ENCODE measurements around the gene TJP3. TPM values are rescaled to one million over a fixed set of nuclear protein-coding genes. Genes with fewer than 3 reads are reported as not detected.

The TJP3 gene
- total RNA-seq, 1 donor from 2014 or later: 20.0 TPM

- Mint-ChIP-seq H3K4me3 (no peak overlapping the region), H3K27me3 (no peaks in the 10 kb centered on the region), H3K36me3 (peaks cover 14% of the 10 kb centered on the region), H3K9me3 (no peaks in the 10 kb centered on the region), H3K4me1 (ENCODE audit: unreplicated experiment) (peaks cover 24% of the 10 kb centered on the region), H3K27ac (no peak overlapping the region)
- no peak for TF ChIP-seq CTCF (conservative IDR thresholded peaks at IDR 0.05)
- no peak for DNase-seq (ENCODE audit: extremely low spot score, unreplicated experiment)
Measured at GRCh38 chr19:3682286-3682685, 25.9 kb upstream of the TJP3 start.

- H3K4me1 Mint-ChIP-seq (ENCODE audit: unreplicated experiment): peaks cover 26% of the 10 kb centered on the region
- no peak for DNase-seq (ENCODE audit: extremely low spot score, unreplicated experiment)
- no peaks in the 10 kb centered on the region for H3K27me3 Mint-ChIP-seq
- no peak for TF ChIP-seq CTCF (conservative IDR thresholded peaks at IDR 0.05)
- H3K36me3 Mint-ChIP-seq: peaks cover 14% of the 10 kb centered on the region
- H3K4me3 Mint-ChIP-seq: no peak overlapping the region
- no peaks in the 10 kb centered on the region for H3K9me3 Mint-ChIP-seq
- H3K27ac Mint-ChIP-seq: no peak overlapping the region
Measured at GRCh38 chr19:3682741-3683404, 25.3 kb upstream of the TJP3 start.

- Mint-ChIP-seq H3K4me1 (ENCODE audit: unreplicated experiment) (peaks cover 28% of the 10 kb centered on the region), H3K36me3 (peaks cover 14% of the 10 kb centered on the region), H3K9me3 (no peaks in the 10 kb centered on the region), H3K27ac (no peak overlapping the region), H3K4me3 (no peak overlapping the region), H3K27me3 (no peaks in the 10 kb centered on the region)
- no peak for TF ChIP-seq CTCF (conservative IDR thresholded peaks at IDR 0.05)
- no peak for DNase-seq (ENCODE audit: extremely low spot score, unreplicated experiment)
Measured at GRCh38 chr19:3683405-3684053, 24.7 kb upstream of the TJP3 start.

GRCh38 chr19:3684054-3684816, 23.9 kb upstream of the TJP3 start:
- H3K9me3 Mint-ChIP-seq: no peaks in the 10 kb centered on the region
- H3K27me3 Mint-ChIP-seq: no peaks in the 10 kb centered on the region
- no peak for TF ChIP-seq CTCF (conservative IDR thresholded peaks at IDR 0.05)
- H3K4me1 Mint-ChIP-seq (ENCODE audit: unreplicated experiment): peaks cover 29% of the 10 kb centered on the region
- no peak overlapping the region for H3K4me3 Mint-ChIP-seq
- H3K36me3 Mint-ChIP-seq: peaks cover 14% of the 10 kb centered on the region
- DNase-seq (ENCODE audit: extremely low spot score, unreplicated experiment): no peak
- H3K27ac Mint-ChIP-seq: no peak overlapping the region

- H3K4me3 Mint-ChIP-seq: no peak overlapping the region
- H3K27ac Mint-ChIP-seq: no peak overlapping the region
- H3K4me1 Mint-ChIP-seq (ENCODE audit: unreplicated experiment): peaks cover 29% of the 10 kb centered on the region
- no peak for DNase-seq (ENCODE audit: extremely low spot score, unreplicated experiment)
- TF ChIP-seq CTCF (conservative IDR thresholded peaks at IDR 0.05): no peak
- H3K27me3 Mint-ChIP-seq: no peaks in the 10 kb centered on the region
- H3K36me3 Mint-ChIP-seq: peaks cover 11% of the 10 kb centered on the region
- no peaks in the 10 kb centered on the region for H3K9me3 Mint-ChIP-seq
Measured at GRCh38 chr19:3684817-3685410, 23.3 kb upstream of the TJP3 start.

All from type B pancreatic cell (in vitro differentiated cells).